Coronary artery (tissue), 2 donors: ENCODE results near the gene PHLDB2.

Experiments
- DNase-seq: peaks from one replicate; pipeline ENCODE4 v3.0.0-alpha.2; 2017; ENCODE audit warnings: low spot score
- H3K27ac ChIP-seq, 2 donors: fragments of 200-600 bp; sonication (generic); one replicate each; pipeline ENCODE4 v1.5.1; 2016 to 2019
- H3K4me3 ChIP-seq: fragments of 200-600 bp; sonication (generic); 2 replicates; pipeline ENCODE4 v1.5.1; 2016; ENCODE audit warnings: mild to moderate bottlenecking, moderate library complexity
- TF ChIP-seq, protein P1 (sequence below): fragments of 200-600 bp; sonication (generic); IDR thresholded peaks from one replicate; pipeline ENCODE4 v1.5.1; 2019; ENCODE audit warnings: antibody characterized with exemption

PHLDB2 gene

DNA sequence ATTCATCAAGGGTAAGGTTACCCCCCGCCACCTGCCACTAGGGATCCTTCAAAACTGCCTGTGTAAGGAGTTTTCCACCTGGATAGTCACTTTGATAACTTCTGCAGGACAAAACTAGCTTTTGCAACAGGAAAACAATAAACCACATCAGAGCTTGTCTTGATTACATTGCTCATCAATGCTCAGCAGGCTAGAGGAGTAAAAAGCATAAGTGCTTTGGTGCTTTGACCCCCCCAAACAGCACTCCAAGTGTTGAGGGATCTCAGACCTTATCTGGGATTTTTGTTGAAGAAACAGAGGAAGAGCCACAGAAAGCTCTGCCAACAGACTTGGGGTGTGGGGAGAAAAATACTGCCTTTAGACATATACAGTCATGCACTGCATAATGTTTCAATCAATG is 10.8 kb upstream of the PHLDB2 start:
- no peak overlapping the region for H3K27ac ChIP-seq
- H3K4me3 ChIP-seq = no peak overlapping the region
- TF ChIP-seq, protein P1, sequence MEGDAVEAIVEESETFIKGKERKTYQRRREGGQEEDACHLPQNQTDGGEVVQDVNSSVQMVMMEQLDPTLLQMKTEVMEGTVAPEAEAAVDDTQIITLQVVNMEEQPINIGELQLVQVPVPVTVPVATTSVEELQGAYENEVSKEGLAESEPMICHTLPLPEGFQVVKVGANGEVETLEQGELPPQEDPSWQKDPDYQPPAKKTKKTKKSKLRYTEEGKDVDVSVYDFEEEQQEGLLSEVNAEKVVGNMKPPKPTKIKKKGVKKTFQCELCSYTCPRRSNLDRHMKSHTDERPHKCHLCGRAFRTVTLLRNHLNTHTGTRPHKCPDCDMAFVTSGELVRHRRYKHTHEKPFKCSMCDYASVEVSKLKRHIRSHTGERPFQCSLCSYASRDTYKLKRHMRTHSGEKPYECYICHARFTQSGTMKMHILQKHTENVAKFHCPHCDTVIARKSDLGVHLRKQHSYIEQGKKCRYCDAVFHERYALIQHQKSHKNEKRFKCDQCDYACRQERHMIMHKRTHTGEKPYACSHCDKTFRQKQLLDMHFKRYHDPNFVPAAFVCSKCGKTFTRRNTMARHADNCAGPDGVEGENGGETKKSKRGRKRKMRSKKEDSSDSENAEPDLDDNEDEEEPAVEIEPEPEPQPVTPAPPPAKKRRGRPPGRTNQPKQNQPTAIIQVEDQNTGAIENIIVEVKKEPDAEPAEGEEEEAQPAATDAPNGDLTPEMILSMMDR = no peak
- no peak for DNase-seq

DNA sequence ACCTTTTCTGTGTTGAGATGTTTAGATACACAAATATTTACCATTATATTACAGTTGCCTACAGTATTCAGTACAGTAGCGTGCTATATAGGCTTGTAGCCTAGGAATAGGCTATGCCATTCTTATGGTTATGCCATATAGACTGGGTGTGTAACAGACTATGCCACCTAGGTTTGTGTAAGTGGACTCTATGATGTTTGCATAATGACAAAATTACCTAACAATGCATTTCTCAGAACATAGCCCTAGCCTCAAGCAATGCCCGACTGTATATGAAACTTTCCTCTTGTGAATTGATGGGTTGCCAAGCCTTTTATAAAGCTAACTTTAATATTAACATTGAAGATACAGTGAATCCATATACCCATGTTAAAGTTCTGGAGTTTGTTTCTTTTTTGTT is 10.3 kb upstream of the PHLDB2 start:
- TF ChIP-seq, protein P1 = no peak
- no peak for DNase-seq
- Histone ChIP-seq H3K4me3 (no peak overlapping the region), H3K27ac (no peak overlapping the region)

DNA sequence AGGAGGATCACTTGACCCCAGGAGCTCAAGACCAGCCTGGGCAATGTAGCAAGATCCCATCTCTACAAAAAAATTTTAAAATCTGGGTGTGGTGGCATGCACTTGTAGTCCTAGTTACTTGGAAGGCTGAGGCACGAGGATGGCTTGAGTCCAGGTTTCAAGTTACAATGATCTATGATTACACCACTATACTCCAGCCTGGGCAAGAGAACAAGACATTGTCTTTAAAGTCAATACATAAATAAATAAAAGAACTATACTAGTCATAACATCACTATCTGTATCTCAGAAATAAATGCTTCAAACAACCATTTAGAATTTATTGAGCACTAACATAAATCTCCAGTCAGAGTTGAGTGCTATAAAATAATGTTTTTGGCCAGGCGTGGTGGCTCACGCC is 8.5 kb upstream of the PHLDB2 start:
- TF ChIP-seq, protein P1 = no peak
- no peak for DNase-seq
- H3K27ac ChIP-seq = no peak overlapping the region
- H3K4me3 ChIP-seq = no peak overlapping the region

DNA sequence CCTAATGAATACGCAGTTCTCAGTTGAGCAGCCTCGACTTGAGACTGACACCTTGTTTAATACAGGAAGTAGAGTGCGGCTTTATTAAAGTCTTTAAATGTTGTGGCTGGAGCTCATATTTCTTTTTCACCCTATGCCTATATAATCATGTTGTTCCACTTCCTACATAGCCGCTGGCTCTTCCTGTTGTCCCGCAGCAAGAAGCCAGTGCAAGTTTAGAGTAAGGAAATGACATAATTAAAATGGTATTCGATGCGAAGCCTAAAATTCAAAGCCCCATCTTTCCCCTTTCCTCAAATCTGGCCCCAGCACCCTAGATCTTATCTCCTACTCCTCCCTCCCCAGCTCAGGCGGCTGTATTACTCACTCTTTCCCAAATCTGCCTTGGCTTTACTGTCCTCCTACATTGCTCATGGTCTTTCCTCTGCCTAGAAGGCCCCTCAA is 7.5 kb upstream of the PHLDB2 start:
- TF ChIP-seq, protein P1 = no peak
- peak overlapping the region; percentile 42 to 52 for H3K27ac ChIP-seq

DNA sequence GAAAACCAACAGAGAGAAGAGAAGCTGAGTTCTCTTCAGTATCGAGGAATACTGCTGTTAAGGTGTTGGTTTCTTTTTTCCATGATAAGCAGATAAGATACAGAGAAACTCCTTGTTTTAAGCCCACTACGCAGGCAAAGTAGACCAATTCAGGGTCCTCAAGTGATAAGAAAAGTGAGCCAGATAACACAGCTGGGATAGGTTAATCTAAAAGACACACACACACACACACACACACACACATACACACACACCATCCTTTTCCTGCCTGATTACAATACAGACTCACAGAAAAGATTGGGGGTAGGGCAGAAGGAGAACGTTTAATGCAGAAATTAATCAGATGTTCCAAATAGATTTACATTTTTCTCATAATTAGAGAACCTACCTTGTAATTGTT is 6.5 kb upstream of the PHLDB2 start:
- DNase-seq = no peak
- no peak overlapping the region for H3K4me3 ChIP-seq
- TF ChIP-seq, protein P1 = no peak
- no peak overlapping the region for H3K27ac ChIP-seq

More for the DNA sequence above, 7.5 kb upstream of the PHLDB2 start:
- H3K4me3 ChIP-seq = peak overlapping the region; percentile 16
- DNase-seq = no peak

DNA sequence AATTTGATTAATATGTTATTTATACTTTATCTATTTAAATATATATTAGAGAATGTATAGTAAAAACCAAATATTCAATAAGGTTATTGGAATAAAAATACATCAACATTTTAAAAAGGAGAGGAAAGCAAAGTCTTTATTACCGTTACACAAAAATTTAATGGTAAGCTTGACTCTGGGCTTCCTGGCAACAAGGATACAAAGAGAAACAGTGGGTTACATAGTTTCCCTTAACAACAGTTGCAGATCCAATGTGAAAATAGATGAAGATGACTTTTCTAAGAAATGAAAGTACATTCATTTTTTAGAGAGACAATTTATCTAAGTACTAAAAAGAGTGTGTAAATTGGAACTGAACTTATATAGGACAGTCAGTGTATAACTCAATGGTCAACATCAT is 6.0 kb upstream of the PHLDB2 start:
- no peak overlapping the region for H3K27ac ChIP-seq
- H3K4me3 ChIP-seq = no peak overlapping the region
- no peak for DNase-seq

DNA sequence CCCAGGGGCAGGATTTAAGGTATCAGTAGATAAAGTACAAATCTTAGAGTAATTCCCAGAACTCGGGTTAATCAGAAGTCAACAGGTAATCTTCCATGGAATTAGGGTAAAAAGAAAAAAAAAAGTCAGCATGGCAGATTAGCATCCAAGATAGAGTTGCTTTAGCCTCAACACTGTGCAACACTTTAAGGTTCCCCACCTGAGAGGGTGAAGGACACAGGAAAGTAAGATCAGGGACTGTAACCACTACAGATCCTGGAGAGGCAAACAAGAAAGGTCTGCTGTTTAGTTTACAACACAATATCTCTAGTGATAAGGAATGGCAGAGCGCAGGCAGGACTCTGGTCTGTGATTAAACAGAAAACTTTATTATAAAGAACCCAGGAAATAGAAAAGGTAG is 4.1 kb upstream of the PHLDB2 start:
- TF ChIP-seq, protein P1 = no peak
- Histone ChIP-seq H3K4me3 (no peak overlapping the region), H3K27ac (no peak overlapping the region)
- DNase-seq = no peak

More for the DNA sequence above, 6.0 kb upstream of the PHLDB2 start:
- TF ChIP-seq, protein P1 = no peak
